HG03520 (cell line): ENCODE data around the gene NSUN5.
"Not testable (repeated sequence)": the region's sequence is repeated elsewhere in the genome, so short reads cannot be mapped to it uniquely, and the experiment has no call there.

Experiments used
- ATAC-seq: cut with Tn5 transposase; IDR thresholded peaks from one replicate; pipeline ENCODE4 v1.9.1; 2021; ENCODE audit warnings: mild to moderate bottlenecking, moderate library complexity; ENCODE audit not compliant: unreplicated experiment

The NSUN5 gene

GRCh38 chr7:73327449-73327848 lies 18.8 kb upstream of the NSUN5 start:
- ATAC-seq = not testable (repeated sequence)

- ATAC-seq = not testable (repeated sequence)
These were observed 16.8 kb upstream of the NSUN5 start for GRCh38 chr7:73325424-73325823.

GRCh38 chr7:73324081-73324845 lies 15.6 kb upstream of the NSUN5 start:
- ATAC-seq = peak; percentile 55

DNA sequence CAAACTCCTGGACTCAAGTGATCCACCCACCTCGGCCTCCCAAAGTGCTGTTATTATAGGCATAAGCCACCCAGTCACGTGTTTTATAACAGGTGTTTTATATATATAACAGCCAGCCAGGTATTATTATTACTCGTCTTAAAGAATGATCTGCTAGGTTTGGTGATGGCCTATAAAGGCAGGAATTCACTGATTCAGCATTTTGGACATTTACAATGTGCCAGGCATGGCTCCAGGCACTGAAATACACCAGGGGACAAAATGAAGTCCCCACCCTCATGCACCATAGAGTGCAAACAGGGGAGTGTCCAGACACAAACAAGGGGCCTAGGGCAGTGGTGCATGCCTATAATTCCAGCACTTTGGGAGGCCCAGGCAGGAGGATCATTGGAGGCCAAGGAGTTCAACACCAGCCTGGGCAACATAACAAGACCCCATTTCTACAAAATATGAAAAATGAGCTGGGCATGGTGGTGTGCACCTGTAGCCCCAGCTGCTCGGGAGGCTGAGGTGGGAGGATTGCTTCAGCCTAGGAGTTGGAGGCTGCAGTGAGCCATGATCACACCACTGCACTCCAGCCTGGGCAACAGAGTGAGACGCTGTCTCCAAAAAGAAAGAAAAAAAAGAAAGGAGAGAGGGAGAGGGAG lies 14.9 kb upstream of the NSUN5 start:
- not testable (repeated sequence) for ATAC-seq

DNA sequence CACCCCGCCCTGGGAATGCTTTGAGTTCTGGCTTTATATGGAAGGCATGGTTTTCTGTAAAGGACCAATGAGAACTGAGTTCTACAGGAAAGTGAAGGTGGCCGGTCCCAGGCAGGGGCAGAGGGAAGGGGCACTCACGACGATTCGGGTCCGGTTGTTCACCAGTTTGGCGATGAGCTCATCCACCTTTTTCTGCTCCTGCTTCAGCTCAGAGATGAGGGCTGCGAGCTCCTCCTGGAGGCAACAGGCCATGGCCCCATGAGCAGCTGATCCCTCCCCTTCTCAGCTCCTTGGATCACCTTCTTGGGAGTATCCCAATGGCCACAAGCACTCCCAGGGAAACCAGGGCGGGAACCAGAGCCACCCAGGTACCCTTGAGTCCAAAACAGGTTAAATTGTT lies 11.4 kb upstream of the NSUN5 start:
- ATAC-seq = not testable (repeated sequence)

DNA sequence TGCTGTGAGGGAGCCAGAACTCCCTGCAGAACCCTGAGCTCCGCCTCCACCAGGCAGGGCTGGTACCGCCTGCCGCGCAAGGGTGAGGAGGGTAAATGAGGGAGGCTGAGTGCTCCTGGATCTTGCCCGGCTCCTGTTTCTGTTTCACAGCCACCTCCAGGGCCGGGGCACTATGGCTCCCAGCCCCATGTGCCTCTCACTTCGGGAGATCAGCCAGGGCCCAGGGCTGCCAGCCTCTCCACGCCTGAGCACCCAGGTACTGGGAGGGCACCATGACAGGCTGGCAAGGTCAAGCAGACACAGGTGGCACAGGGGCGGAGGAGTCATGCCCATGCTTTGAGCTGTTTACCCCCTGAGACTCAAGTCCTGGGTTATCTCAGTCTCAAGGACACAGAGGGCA lies 10.9 kb upstream of the NSUN5 start:
- ATAC-seq = not testable (repeated sequence)

- ATAC-seq = not testable (repeated sequence)
These were observed 10.1 kb upstream of the NSUN5 start for GRCh38 chr7:73318656-73319204.

DNA sequence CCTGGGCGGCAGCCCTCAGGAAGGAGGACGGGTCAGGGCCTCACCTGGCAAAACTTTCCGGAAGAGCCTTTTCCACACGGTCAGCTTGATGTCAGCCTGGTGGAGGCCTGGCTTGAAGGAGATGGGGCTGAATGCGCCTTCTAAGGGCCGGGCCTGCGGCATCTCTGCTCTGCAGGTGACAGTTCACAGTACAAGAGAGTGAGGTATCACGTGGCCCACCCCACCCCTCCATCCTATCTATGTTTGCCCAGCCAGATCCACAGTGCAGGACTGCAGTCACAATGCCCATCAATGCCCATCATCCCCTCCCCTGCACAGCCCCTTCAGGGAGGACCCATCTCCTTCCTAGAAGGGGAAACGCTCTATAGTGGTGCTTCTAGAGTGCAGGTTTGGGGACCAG lies 7.9 kb upstream of the NSUN5 start:
- ATAC-seq = no peak

GRCh38 chr7:73314271-73314670 lies 5.6 kb upstream of the NSUN5 start:
- no peak for ATAC-seq

GRCh38 chr7:73313521-73313906 lies 4.9 kb upstream of the NSUN5 start:
- ATAC-seq = no peak

GRCh38 chr7:73312831-73313520 lies 4.3 kb upstream of the NSUN5 start:
- ATAC-seq = no peak

DNA sequence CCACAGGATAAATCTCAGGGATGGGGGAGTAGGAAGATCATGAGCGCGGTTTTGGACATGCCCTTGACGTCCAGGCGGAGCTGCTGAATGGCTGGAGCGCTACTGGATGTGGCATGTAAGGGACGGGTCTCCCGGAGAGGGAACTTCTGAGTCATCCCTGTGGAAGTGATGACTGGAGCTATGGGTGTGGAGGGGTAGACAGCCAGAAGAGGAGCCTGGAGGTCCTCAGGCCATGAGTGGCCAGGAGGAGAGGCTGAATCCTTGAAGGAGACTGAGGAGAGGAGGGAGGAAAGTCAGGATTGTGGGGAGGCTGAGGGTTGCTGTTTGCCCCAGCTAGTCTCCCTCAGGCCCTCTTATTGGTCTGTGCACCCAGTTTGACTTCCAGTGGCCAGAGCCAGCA lies 2.8 kb upstream of the NSUN5 start:
- not testable (repeated sequence) for ATAC-seq

- ATAC-seq = peak; percentile 46
These were observed 457 bp downstream of the NSUN5 start for GRCh38 chr7:73308074-73308664.

- ATAC-seq = no peak
These were observed 1.2 kb downstream of the NSUN5 start for GRCh38 chr7:73307436-73307835.

GRCh38 chr7:73304612-73305387 lies 3.8 kb downstream of the NSUN5 start:
- ATAC-seq = not testable (repeated sequence)

GRCh38 chr7:73304071-73304470 lies 4.6 kb downstream of the NSUN5 start:
- no peak for ATAC-seq

GRCh38 chr7:73303546-73303945 lies 5.1 kb downstream of the NSUN5 start:
- no peak for ATAC-seq

DNA sequence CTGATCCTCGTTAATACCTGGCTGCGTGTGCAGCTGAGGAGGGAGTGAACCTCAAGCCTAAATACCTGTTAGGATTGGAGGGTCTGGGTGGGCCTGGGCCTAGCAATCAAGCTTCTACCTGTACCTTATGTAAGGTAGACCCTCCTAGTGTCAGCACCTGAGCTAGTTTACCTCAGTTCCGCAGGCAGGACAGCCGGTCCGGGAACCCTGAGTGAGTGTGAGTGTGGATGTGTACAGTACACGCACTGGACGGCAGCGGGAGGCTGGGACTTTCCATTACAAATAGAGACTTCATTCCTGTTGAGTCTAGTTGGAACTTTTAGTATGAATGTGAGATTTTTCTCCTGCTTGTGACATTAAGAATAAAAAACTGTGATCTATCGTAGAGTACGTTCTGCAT lies 5.8 kb downstream of the NSUN5 start:
- ATAC-seq = not testable (repeated sequence)

GRCh38 chr7:73301108-73301507 lies 7.5 kb downstream of the NSUN5 start:
- not testable (repeated sequence) for ATAC-seq

- not testable (repeated sequence) for ATAC-seq
These were observed 8.8 kb downstream of the NSUN5 start for GRCh38 chr7:73299812-73300211.
